GM10266 (cell line): Measurements from ENCODE around the gene CNOT2.

Source experiments
- DNase-seq: peaks from one replicate; pipeline ENCODE4 v3.0.0; 2012; ENCODE audit errors: extremely low spot score
- TF ChIP-seq, protein P1 (sequence below): IDR thresholded peaks from 2 replicates; pipeline ENCODE4 v1.5.1; 2012; ENCODE audit warnings: mild to moderate bottlenecking, low read depth; ENCODE audit not compliant: control insufficient read depth, insufficient read depth; ENCODE audit errors: missing control alignments

The CNOT2 gene

DNA sequence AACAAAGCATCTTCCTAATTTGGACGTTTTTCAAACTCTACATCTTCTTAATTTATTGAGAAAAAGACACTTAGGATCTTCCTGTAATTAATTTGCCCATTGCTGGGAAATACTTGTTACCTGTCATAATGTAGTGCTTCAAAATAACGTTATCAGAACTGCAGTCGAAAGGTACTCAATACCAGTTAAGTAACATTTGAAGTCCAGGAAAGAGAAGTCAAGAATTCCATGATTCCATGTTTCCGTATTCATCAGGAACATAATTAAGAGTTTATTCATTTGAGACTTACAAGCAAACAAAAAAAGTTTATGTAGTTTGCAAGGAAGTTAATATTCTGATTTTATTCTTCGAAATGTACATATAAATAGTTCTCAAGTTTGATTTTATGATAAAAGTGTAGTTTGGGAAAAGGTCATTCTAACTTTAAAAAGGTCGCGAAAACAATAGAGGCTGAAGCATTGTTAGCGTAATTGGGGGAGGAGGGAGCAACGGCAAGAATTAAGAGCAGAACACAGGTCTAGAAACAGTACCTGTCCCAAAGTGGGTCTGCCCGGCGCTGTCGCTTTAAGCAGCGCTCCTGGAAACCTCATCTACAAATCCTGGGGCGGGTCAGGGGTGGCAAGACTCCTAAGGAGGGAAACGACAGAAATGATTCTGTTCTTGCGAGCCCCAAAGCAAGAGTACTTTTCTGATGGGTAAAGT, 121.6 kb downstream of the CNOT2 start:
- no peak for DNase-seq
- TF ChIP-seq, protein P1, sequence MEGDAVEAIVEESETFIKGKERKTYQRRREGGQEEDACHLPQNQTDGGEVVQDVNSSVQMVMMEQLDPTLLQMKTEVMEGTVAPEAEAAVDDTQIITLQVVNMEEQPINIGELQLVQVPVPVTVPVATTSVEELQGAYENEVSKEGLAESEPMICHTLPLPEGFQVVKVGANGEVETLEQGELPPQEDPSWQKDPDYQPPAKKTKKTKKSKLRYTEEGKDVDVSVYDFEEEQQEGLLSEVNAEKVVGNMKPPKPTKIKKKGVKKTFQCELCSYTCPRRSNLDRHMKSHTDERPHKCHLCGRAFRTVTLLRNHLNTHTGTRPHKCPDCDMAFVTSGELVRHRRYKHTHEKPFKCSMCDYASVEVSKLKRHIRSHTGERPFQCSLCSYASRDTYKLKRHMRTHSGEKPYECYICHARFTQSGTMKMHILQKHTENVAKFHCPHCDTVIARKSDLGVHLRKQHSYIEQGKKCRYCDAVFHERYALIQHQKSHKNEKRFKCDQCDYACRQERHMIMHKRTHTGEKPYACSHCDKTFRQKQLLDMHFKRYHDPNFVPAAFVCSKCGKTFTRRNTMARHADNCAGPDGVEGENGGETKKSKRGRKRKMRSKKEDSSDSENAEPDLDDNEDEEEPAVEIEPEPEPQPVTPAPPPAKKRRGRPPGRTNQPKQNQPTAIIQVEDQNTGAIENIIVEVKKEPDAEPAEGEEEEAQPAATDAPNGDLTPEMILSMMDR = no peak

DNA sequence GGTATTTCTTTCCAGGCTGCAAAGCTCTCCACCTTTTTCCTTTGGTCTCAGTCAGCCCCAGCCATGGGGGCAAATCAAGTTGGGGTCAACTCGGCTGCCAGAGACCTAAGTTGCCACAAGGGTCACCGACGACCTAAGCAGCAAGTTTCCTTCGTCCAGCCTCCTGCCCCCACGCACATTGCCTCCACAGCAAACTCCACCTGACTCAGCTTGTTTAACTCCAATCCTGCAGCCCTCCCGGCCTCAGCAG, 122.1 kb downstream of the CNOT2 start:
- DNase-seq = no peak
- TF ChIP-seq, protein P1 = no peak

DNA sequence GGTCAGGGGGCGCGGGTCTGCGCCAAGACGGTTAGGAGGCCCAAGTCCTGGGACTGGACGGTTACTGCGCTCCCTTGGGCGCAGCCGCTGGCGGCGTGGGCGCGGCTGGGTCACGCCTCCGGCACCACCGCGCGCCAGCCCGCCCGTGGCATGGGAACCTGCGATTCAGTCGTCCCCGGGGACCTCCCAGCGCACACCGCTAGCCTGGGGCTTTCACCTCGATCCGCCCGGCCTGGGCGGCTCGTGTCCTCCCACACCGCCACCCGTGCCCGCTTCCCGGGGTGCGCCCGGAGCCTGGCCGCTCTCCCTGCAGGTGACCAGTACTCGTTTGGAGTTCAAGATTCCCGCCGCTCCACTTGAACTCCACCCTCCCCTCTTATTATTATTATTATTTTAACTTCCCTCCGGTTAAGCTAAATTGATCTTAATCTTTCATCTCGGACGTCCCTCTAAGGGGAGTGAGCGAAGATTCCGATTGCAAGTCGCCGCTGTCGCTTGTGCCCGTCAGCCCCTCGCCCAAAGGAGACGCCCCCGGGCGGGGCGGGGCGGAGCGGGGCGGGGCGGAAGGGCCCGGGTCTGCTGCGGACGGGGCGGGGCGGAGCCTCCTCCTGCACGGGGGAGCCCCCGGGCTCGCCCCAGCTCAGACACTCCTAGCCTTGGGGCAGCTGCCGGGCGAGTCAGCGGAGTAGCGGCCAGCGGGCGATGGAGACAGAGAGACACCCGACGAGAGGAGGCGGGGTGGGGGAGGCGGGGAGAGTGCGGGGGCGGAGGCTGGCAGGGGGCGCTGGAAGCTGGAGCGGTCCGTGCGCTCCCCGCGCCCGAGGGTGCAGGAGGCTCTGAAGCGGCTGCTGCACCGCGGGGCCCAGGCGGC, 122.7 kb downstream of the CNOT2 start, which contains the start of gene KCNMB4:
Gene KCNMB4, plus strand, starts transcription at position 643 of the 871 bp plus-strand sequence. CDS start 445 bp downstream, outside the sequence.
- DNase-seq = peak; percentile 95
- TF ChIP-seq, protein P1 = no peak

DNA sequence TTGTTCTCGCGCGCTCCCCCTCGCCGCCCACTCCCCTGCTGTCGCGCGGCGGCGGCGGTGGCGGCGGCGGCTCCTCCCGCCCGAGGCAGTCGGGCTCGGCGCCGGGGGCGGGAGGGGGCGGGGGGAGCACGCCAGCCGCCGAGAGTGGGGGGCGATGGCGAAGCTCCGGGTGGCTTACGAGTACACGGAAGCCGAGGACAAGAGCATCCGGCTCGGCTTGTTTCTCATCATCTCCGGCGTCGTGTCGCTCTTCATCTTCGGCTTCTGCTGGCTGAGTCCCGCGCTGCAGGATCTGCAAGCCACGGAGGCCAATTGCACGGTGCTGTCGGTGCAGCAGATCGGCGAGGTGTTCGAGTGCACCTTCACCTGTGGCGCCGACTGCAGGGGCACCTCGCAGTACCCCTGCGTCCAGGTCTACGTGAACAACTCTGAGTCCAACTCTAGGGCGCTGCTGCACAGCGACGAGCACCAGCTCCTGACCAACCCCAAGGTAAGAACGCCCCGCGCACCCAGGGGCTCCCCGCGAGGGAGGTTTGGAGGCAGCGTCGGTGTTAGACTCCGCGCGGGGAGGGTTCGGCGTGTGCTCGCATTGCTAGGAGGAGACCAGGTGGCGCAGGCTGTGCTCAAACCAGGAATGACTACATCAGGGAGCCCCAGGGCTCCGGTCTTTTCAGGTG, 123.5 kb downstream of the CNOT2 start:
- DNase-seq = peak; percentile 64
- TF ChIP-seq, protein P1 = peak; percentile 7

DNA sequence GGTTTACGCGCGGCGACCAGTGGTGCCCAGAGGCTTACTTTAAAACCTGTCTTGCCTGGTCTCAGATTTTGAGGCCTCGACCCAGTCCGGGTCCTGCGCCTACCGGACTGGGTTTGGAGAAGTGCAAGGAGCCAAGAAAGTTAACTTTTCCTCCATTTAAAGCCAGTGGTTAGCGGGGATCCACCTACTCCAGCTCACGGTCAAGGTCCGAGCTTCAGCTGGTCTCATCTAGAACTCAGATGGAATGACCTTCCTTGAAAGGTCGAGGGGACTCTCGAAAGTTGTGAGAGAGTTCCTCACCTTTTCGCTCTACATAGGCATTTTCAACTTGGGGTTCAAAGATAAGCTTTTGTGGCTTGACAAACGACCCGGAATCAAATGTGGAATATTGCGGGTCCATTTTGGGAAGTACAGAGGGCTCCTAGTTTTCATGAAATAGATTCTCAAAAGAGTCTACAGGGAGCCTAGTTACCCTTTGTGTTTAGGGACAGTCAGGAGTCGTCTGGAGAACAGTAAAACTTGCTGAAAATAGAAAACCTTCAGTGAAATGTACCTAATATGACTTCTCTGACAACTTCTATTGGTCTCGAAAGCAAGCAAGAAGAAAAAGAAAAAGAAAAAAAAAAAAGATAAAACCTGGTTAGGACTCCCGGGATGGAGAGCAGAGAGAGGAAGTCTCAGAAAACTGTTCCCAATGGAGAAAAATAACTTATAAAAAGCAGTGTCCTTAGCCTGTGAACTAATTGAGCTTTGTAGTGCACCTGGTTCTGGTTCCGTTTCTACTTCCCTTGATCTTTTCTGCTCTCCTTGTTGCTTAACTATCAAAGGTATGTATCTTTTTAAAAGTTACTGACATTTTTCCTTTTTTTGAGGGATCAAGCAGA, 124.3 kb downstream of the CNOT2 start:
- DNase-seq = no peak
- TF ChIP-seq, protein P1 = no peak

DNA sequence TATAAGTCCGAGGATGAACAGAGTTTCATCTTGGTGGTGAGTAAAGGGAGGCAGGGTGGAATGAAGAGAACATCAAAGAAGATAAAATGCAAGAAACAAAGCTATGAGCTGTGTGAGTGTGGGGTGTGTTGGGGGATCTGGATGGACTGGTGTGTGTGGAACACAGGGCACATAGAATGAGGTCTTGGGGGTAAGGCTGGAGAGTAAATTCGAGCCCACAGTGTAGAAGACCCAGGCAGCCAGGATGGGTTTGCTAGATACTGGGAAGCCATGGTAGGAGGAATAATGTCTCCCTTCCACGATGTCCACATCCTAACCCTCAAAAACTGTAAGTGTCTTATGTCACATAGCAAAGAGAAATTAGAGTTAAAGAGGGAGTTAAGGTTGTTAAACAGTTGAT, 129.6 kb downstream of the CNOT2 start:
- TF ChIP-seq, protein P1 = no peak
- DNase-seq = no peak
